Dermis microvascular lymphatic vessel endothelial cell (primary cell): ENCODE measurements around the gene CNKSR3. TPM values are rescaled to one million over a fixed set of nuclear protein-coding genes. Genes with fewer than 3 reads are reported as not detected.

Experiments used
- DNase-seq, 2 donors: peaks; one replicate each; pipeline versions ENCODE4 v3.0.0 to v3.0.0-alpha.2; 2010; ENCODE audit warnings: low read depth in 2 of 2
- total RNA-seq: library from RNA; depleted of rRNA; stranded (reverse); fragments of >200 nt; gene quantifications from 2 replicates; pipeline ENCODE4 v1.2.1, GENCODE V29; 2014

CNKSR3 gene
- total RNA-seq, 1 donor from 2014 or later, result 6.8 TPM

- peak in 1 of 2 donors; percentile 72 for DNase-seq
Observed at GRCh38 chr6:154386848-154387717, 123.4 kb downstream of the CNKSR3 start.

GRCh38 chr6:154384191-154384590 lies 126.3 kb downstream of the CNKSR3 start:
- DNase-seq, result no peak

- no peak for DNase-seq
Observed at GRCh38 chr6:154383273-154383672, 127.2 kb downstream of the CNKSR3 start.

GRCh38 chr6:154382740-154383139 lies 127.7 kb downstream of the CNKSR3 start:
- DNase-seq, result no peak

- no peak for DNase-seq
Observed at GRCh38 chr6:154381548-154381947, 128.9 kb downstream of the CNKSR3 start.

GRCh38 chr6:154380741-154381140 lies 129.7 kb downstream of the CNKSR3 start:
- no peak for DNase-seq

GRCh38 chr6:154379585-154379984 lies 130.9 kb downstream of the CNKSR3 start:
- no peak for DNase-seq

GRCh38 chr6:154378518-154378917 lies 132.0 kb downstream of the CNKSR3 start:
- DNase-seq, result no peak

- DNase-seq, result no peak
Observed at GRCh38 chr6:154377726-154378125, 132.8 kb downstream of the CNKSR3 start.

- no peak for DNase-seq
Observed at GRCh38 chr6:154373971-154374370, 136.5 kb downstream of the CNKSR3 start.

GRCh38 chr6:154371281-154371680 lies 139.2 kb downstream of the CNKSR3 start:
- DNase-seq, result no peak

- peak in 1 of 2 donors; percentile 48 for DNase-seq
Observed at GRCh38 chr6:154370545-154370944, 139.9 kb downstream of the CNKSR3 start.

GRCh38 chr6:154367839-154368695 lies 142.4 kb downstream of the CNKSR3 start:
- DNase-seq, result no peak

GRCh38 chr6:154367336-154367735 lies 143.1 kb downstream of the CNKSR3 start:
- no peak for DNase-seq

- DNase-seq, result no peak
Observed at GRCh38 chr6:154363821-154364220, 146.7 kb downstream of the CNKSR3 start.

- DNase-seq, result no peak
Observed at GRCh38 chr6:154361476-154361875, 149.0 kb downstream of the CNKSR3 start.

- no peak for DNase-seq
Observed at GRCh38 chr6:154360476-154360875, 150.0 kb downstream of the CNKSR3 start.

- no peak for DNase-seq
Observed at GRCh38 chr6:154359679-154360078, 150.8 kb downstream of the CNKSR3 start.

GRCh38 chr6:154359161-154359574 lies 151.3 kb downstream of the CNKSR3 start:
- no peak for DNase-seq

GRCh38 chr6:154358019-154358545 lies 152.4 kb downstream of the CNKSR3 start:
- DNase-seq, result no peak

- DNase-seq, result no peak
Observed at GRCh38 chr6:154356690-154357089, 153.8 kb downstream of the CNKSR3 start, which contains the start of gene IPCEF1. Gene IPCEF1, minus strand, starts transcription at chr6:154356803. Its CDS starts 90,856 bp downstream, at chr6:154265947.

- DNase-seq, result no peak
Observed at GRCh38 chr6:154356113-154356512, 154.4 kb downstream of the CNKSR3 start.
